Natural killer cell treated with Interleukin-12 subunit alpha and Interleukin-12 subunit beta and Interleukin-15 and Interleukin-18, amount 100 ng/mL, for 72 hours (primary cell): ENCODE measurements around the gene ADIPOR2. TPM values are rescaled to one million over a fixed set of nuclear protein-coding genes. Genes with fewer than 3 reads are reported as not detected.
A peak's percentile ranks its signal among the peaks of the same experiment; 100 is the strongest.
"Not testable (repeated sequence)": the region's sequence is repeated elsewhere in the genome, so short reads cannot be mapped to it uniquely, and the experiment has no call there.

Experiments used
- ATAC-seq, 2 donors: fragments of 150-1000 bp; cut with Tn5 transposase in 1 of 2; sonication (Bioruptor Pico), chemical (Tn5 transposase) in 1 of 2; 2 replicates each; pipeline ENCODE4 v1.10.0; 2021
- DNase-seq: peaks from one replicate; pipeline ENCODE4 v3.0.0; 2022; ENCODE audit warnings: low spot score
- H3K27ac Mint-ChIP-seq, 2 donors: 1 replicate in 1 of 2; 2 replicates in 1 of 2; pipeline ENCODE4 v1.8.0; 2022; ENCODE audit warnings: mixed read lengths in 2 of 2, mild to moderate bottlenecking in 1 of 2, moderate library complexity in 1 of 2
- H3K27me3 Mint-ChIP-seq, 2 donors: 1 replicate in 1 of 2; 2 replicates in 1 of 2; pipeline ENCODE4 v1.8.0; 2022; ENCODE audit warnings: mixed read lengths in 2 of 2
- H3K36me3 Mint-ChIP-seq: one replicate; pipeline ENCODE4 v1.8.0; 2022; ENCODE audit warnings: mixed read lengths
- H3K4me1 Mint-ChIP-seq, 2 donors: 1 replicate in 1 of 2; 2 replicates in 1 of 2; pipeline ENCODE4 v1.8.0; 2022; ENCODE audit warnings: low read depth in 2 of 2, mixed read lengths in 2 of 2, mild to moderate bottlenecking in 1 of 2
- H3K4me3 Mint-ChIP-seq: one replicate; pipeline ENCODE4 v1.8.0; 2022; ENCODE audit warnings: mixed read lengths
- H3K9me3 Mint-ChIP-seq: 2 replicates; pipeline ENCODE4 v1.8.0; 2022; ENCODE audit warnings: mixed read lengths
- total RNA-seq, 2 donors: library from RNA; stranded (reverse); gene quantifications; one replicate each; pipeline ENCODE4 v1.2.3, GENCODE V29; 2022

ADIPOR2 gene
- total RNA-seq, 2 donors from 2014 or later = 72.5 to 74.5 TPM

DNA sequence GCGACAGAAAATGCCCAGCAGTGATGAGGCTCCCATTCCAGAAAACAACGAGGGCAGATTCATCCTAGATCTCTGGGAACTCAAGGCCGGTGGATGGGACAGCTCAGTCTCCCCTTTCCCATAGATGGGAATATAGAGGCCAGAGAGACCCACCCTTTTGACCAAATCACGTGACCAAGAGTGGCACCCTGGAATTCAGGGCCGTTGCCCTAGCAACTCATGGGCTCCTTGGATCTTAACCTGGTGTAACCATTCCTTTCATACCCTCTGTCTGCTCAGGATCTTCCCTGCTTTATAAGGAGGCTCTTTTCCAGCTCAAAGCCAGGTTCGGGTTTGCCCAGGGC, 121.0 kb downstream of the ADIPOR2 start:
- Mint-ChIP-seq H3K4me1 (peaks cover 18 to 32% of the 10 kb centered on the region in 2 donors), H3K36me3 (no peaks in the 10 kb centered on the region), H3K27me3 (peaks cover 0 to 7% of the 10 kb centered on the region in 2 donors), H3K4me3 (peak overlapping the region; percentile 71), H3K9me3 (no peaks in the 10 kb centered on the region), H3K27ac (peak overlapping the region; percentile 53 to 77)
- ATAC-seq (no peak), DNase-seq (no peak)

DNA sequence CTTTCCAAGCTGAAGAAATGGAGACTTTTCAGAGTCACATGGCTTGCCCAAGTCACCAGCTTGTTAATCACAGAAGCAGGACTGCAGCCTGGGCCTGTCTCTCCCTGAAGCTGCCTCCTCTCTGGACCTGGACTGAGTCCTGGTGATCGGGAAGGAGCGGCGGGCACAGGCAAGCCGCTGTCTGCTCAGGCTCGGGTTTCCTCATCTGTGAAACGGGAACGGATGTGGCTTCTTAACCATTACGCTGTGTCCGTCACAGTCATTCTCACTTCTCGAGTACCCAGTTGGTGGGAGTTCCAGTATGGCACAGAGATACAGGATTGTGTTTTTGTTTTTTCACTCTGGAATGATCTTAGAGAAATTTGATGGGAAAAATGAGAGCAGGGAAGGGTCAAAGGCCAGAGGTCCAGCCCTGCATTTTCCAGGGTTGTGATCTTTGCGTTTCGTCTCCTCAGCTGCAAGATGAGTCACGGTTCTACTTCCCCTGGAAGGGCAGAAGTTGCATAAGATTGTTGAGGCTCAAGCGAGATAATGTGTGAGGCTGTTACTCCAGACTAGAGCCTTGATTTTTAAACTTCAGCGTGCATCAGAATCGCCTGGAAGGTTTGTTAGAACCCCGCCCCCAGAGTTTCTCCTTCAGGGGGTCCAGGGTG, 121.9 kb downstream of the ADIPOR2 start:
- DNase-seq (no peak), ATAC-seq (peak; percentile 61 to 63)
- H3K27ac Mint-ChIP-seq = peak overlapping the region; percentile 53 to 77
- H3K9me3 Mint-ChIP-seq = no peaks in the 10 kb centered on the region
- H3K27me3 Mint-ChIP-seq = peaks cover 0 to 7% of the 10 kb centered on the region in 2 donors
- peaks cover 18 to 32% of the 10 kb centered on the region in 2 donors for H3K4me1 Mint-ChIP-seq
- no peaks in the 10 kb centered on the region for H3K36me3 Mint-ChIP-seq
- H3K4me3 Mint-ChIP-seq = peak overlapping the region; percentile 71

DNA sequence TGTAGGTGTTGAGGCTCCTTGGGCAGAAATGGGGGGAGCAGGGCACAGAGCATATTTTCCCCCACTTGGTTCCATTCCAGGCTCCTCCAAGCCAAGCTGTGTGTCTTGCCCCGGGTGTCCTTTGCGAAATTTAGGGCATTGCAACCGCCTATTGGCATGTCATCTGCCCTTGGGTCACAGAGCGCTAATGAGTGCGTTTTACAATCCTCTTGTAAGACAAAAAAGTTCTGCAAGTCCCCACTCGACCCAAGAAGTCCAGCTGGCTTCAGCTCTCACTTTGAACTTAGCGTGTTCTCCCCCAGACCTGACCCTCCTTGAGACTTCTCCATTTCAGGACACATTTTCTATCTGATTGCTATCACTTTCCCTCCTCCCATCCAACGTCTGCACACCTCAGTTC, 123.4 kb downstream of the ADIPOR2 start:
- Mint-ChIP-seq H3K9me3 (no peaks in the 10 kb centered on the region), H3K4me3 (peak overlapping the region; percentile 11), H3K4me1 (peaks cover 12 to 23% of the 10 kb centered on the region in 2 donors), H3K36me3 (no peaks in the 10 kb centered on the region), H3K27ac (peak overlapping the region in 1 of 2 donors; percentile 34), H3K27me3 (peaks cover 0 to 7% of the 10 kb centered on the region in 2 donors)
- DNase-seq = no peak
- ATAC-seq = no peak

- Mint-ChIP-seq H3K4me3 (no peak overlapping the region), H3K36me3 (no peaks in the 10 kb centered on the region), H3K9me3 (no peaks in the 10 kb centered on the region), H3K27me3 (peaks cover under 1 to 12% of the 10 kb centered on the region in 2 donors), H3K27ac (peak overlapping the region in 1 of 2 donors; percentile 34), H3K4me1 (peaks cover 7 to 15% of the 10 kb centered on the region in 2 donors)
- no peak for DNase-seq
- ATAC-seq = no peak
Measured at GRCh38 chr12:1815108-1815507, 124.2 kb downstream of the ADIPOR2 start.

DNA sequence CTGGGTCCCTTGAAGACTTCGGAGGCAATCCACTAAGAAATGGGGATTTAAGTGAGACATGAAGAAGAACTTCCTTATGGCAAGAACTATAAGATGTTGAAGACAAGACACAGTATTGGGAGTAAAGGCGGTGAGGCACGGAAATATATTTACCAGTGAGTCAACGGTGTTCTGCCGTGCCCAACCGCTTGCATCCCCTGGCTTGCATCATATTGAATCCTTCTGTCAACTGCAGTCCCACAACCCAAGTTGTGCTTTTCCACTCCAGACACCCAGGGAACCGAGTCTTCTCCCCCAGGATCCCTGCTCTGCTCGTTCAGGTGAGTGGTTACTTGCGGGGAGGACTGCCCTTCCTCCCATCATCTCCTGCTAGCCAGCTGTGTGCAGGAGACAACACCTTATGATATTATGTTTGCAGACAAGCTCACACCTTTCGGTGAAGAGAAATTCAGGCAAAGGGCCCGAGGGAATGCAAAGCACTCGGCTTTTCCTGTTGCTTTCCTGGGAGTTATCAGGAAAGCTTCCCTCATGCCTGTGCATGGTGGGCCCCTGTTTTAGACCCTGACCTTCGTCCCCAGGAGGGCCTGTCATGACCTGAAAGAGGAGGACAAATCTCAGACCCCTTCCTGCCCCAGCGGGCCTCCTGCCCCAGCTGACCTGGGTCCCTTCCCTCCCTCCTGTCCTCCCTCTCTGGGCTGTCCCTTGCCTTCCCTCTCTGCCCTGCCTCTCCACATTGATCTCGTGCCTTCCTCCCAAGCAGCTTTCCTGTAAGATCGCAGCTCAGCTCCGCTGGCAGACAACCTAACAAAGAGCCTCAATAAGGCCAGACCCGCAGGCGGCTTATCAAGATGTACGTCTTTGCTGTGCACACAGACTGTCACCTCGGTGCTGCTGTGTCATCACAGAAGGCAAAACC, 125.2 kb downstream of the ADIPOR2 start:
- Mint-ChIP-seq H3K9me3 (no peaks in the 10 kb centered on the region), H3K36me3 (no peaks in the 10 kb centered on the region), H3K4me3 (no peak overlapping the region), H3K27ac (peak overlapping the region in 1 of 2 donors; percentile 34), H3K27me3 (peaks cover 9 to 19% of the 10 kb centered on the region in 2 donors), H3K4me1 (peaks cover 3 to 6% of the 10 kb centered on the region in 2 donors)
- DNase-seq = no peak
- ATAC-seq = no peak

DNA sequence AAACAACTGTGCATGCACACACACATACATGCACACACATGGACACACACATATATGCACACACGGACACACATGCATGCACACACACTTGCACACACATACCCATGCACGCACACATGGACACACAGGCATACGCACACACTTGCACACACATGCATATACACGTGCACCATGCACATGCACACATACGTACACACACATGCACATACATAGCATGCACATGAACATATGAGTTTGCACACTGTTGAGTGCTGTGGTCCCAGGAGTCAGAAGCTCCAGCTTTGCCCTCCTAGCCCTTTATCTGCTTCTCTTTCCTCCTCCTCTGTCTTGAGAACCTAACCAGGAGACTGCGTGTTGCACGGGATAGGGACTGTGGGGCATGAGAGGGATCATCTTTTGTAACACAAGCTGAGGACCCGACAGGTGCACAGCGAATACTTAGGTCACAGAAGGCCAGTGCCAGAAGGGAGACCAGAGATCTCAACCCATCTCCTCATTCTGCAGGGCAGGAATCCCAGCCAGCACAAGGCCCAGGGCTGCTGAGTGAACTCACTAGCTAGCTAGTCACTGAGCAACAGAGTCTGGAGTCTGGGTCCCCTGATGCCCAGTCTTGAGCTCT, 126.0 kb downstream of the ADIPOR2 start:
- ATAC-seq (no peak), DNase-seq (no peak)
- Mint-ChIP-seq H3K27me3 (peaks cover 9 to 21% of the 10 kb centered on the region in 2 donors), H3K9me3 (no peaks in the 10 kb centered on the region), H3K27ac (no peak overlapping the region), H3K4me3 (no peak overlapping the region), H3K36me3 (no peaks in the 10 kb centered on the region), H3K4me1 (peaks cover 3 to 6% of the 10 kb centered on the region in 2 donors)

DNA sequence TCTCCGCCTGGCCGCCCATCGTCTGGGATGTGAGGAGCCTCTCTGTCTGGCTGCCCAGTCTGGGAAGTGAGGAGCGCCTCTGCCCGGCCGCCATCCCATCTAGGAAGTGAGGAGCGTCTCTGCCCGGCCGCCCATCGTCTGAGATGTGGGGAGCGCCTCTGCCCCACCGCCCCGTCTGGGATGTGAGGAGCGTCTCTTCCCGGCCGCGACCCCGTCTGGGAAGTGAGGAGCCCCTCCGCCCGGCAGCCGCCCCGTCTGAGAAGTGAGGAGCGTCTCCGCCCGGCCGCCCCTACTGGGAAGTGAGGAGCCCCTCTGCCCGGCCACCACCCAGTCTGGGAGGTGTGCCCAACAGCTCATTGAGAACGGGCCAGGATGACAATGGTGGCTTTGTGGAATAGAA, 127.1 kb downstream of the ADIPOR2 start:
- H3K27ac Mint-ChIP-seq, ATAC-seq, DNase-seq, H3K9me3 Mint-ChIP-seq, H3K36me3 Mint-ChIP-seq, H3K4me1 Mint-ChIP-seq, H3K4me3 Mint-ChIP-seq: not testable (repeated sequence)
- peaks cover 9 to 21% of the 10 kb centered on the region in 2 donors for H3K27me3 Mint-ChIP-seq

DNA sequence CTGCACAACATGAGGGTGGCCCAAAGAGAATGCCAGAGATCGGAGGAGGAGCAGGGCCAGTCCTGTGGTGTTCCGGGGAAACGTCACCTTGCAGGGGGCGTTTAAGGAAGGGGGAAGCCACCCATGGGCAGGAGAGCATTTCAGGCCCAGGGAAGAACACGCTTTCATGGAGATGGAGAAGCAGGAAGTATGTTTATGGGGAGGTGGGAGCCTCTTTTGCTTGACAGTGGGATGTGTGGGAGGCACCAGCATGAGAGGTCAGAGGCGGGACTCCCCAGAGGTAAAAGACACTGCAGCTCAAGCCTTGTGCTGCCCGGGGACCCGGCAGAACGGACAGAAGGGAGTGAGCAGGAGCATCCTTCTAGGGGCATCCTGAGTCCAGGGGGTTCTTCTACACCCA, 128.2 kb downstream of the ADIPOR2 start:
- Mint-ChIP-seq H3K9me3 (no peaks in the 10 kb centered on the region), H3K36me3 (no peaks in the 10 kb centered on the region), H3K4me3 (no peak overlapping the region), H3K27ac (no peak overlapping the region), H3K27me3 (peaks cover 9 to 21% of the 10 kb centered on the region in 2 donors), H3K4me1 (peaks cover 3 to 6% of the 10 kb centered on the region in 2 donors)
- ATAC-seq = no peak
- no peak for DNase-seq

- Mint-ChIP-seq H3K9me3 (no peaks in the 10 kb centered on the region), H3K4me1 (peaks cover 3% of the 10 kb centered on the region in 2 donors), H3K36me3 (no peaks in the 10 kb centered on the region), H3K27me3 (peaks cover 9 to 19% of the 10 kb centered on the region in 2 donors), H3K27ac (no peak overlapping the region), H3K4me3 (no peak overlapping the region)
- ATAC-seq (no peak), DNase-seq (no peak)
Measured at GRCh38 chr12:1819571-1819970, 128.7 kb downstream of the ADIPOR2 start.

DNA sequence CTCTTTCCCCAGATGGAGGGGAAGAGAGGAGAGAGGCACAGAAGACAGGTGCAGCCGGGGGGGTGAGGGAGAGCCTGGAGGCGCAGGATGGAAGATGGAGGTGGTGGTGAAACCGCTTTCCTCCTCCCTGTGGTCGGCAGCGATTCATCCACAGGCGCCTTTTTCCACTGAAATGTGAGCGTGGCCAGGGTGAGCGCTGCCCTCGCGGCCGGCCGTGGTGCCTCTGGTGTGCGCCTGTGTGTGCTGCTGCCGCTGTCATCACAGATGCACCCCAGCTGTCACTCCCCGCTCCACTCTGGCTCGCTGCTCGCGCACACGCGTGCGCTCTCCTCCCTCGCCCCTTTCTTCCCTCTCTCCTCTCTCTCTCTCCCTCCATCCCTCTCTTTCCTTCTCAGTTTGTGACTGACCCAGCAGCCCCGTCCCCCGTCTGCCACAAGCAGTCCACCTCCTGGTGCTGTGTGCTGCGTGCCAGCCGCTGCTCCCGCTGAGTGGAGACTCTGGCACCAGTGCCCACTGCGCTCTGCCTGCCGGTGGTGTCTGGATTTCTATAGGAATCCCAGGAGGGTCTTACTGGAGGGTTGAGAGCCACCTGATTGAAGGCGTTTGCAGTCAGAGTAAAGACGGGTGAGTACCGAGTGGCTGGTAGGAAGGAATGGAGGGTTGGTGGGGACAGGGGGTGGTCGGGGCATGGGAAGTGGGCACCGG, 129.5 kb downstream of the ADIPOR2 start, which contains the start of gene LRTM2:
TSS of gene LRTM2 (plus strand) at position 375 of the 705 bp plus-strand sequence. CDS start 7,584 bp downstream, outside the sequence.
- Mint-ChIP-seq H3K36me3 (no peaks in the 10 kb centered on the region), H3K27ac (no peak within 1 kb of the TSS), H3K9me3 (no peaks in the 10 kb centered on the region), H3K4me1 (peaks cover 0 to 3% of the 10 kb centered on the region in 2 donors), H3K4me3 (no peak within 1 kb of the TSS), H3K27me3 (peaks cover 9 to 17% of the 10 kb centered on the region in 2 donors)
- ATAC-seq (peak in 1 of 2 donors; percentile 18), DNase-seq (no peak)

DNA sequence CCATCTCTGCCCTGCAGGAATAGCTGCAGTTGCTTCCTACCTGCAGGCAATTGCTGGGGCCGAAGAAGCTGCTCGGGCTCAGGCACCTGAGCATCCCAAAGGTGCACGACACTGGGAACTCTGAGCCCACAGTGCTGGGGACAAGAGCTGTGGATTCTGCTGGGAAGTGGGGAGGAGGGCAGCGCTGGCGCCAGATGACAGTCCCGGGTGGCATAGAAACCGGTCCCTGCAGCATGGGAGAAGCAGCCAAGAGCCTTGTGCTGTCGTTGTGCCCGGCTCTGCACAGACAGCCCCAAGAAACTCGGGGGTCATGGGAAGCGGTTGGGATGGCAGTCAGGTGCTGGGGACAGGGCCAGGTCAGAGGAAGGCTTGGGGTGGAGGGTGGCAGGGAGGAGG, 130.0 kb downstream of the ADIPOR2 start:
- ATAC-seq (no peak), DNase-seq (no peak)
- H3K27me3 Mint-ChIP-seq = peaks cover 9 to 17% of the 10 kb centered on the region in 2 donors
- no peak overlapping the region for H3K4me3 Mint-ChIP-seq
- H3K9me3 Mint-ChIP-seq = no peaks in the 10 kb centered on the region
- no peak overlapping the region for H3K27ac Mint-ChIP-seq
- H3K36me3 Mint-ChIP-seq = no peaks in the 10 kb centered on the region
- peaks cover 0 to 3% of the 10 kb centered on the region in 2 donors for H3K4me1 Mint-ChIP-seq

DNA sequence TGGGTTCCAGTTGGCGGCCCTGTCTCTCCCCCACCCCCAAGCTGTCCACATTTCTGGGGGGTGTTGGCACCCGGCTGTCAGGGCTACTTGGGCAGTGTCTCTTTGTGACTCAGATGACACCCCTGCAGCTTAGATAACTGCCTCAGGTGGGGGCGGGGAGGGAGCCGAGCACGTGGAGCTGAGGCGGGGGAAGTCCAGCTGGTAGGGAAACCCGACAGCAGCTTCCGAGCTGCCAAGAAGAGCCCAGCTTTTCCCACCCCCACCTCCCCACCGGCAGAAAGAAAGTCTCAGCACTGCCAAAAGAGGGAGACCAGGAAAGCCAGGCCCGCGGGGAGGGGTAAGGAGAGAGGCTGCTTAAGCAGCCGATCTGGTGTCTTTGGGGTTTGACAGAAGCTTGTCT, 130.9 kb downstream of the ADIPOR2 start:
- no peak for ATAC-seq
- H3K9me3 Mint-ChIP-seq = no peaks in the 10 kb centered on the region
- H3K36me3 Mint-ChIP-seq = no peaks in the 10 kb centered on the region
- no peak for DNase-seq
- H3K27ac Mint-ChIP-seq = no peak overlapping the region
- peaks cover 9 to 14% of the 10 kb centered on the region in 2 donors for H3K27me3 Mint-ChIP-seq
- no peaks in the 10 kb centered on the region for H3K4me1 Mint-ChIP-seq
- no peak overlapping the region for H3K4me3 Mint-ChIP-seq

DNA sequence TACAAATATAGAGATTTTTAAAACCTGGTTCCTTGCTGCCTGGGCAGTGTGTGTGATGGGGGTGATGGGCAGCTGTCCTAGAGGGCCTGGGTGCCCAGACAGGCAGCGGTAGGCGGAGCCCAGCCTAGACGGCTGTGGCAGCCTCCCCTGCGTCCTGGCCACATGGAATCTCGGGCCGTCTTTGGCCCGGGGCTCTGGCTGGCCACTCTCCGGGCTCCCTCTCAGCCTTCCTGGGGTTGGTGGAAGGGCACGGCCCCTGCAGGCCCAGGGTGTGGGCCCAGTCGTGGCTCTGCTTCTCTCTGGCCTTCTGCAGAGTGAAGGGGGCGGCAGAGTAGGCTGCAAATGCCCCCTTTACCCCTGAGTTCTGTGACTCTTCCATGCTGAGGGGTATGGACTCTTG, 131.8 kb downstream of the ADIPOR2 start:
- DNase-seq (no peak), ATAC-seq (no peak)
- Mint-ChIP-seq H3K9me3 (no peaks in the 10 kb centered on the region), H3K27ac (no peak overlapping the region), H3K4me3 (no peak overlapping the region), H3K27me3 (peaks cover 9 to 14% of the 10 kb centered on the region in 2 donors), H3K4me1 (no peaks in the 10 kb centered on the region), H3K36me3 (no peaks in the 10 kb centered on the region)
